ENCODE data around the gene HABP2. TPM values are rescaled to one million over a fixed set of nuclear protein-coding genes. Genes with fewer than 3 reads are reported as not detected.

The HABP2 gene
- total and polyA plus RNA-seq, 9 of the 15 experiments (the other 6 are each of a cell fraction or from before 2014, with no cell fraction given), result 0.09 TPM; not detected in 8

DNA sequence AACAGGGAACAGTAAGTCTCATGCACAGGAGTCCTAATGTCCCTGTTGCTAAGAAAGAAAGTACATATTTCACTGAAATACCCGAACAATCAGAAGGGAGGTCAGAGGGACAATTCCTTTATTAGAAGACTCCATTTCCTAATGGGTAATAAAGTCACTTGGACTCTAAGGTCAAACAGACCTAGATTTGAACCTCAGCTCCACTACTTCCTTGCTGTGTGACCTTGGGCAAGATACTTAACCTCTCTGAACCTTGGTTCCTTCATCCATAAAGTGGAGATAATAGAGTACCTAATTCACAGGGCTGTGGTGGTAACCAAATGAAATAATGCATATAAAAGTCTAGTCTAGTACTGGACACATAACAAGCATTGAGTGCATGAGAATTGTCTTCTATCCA lies 29.2 kb upstream of the HABP2 start:
- intact Hi-C loops (cut with micrococcal nuclease), result loop anchor here (5.0 kb wide), 1 partner anchor 71 kb away; no protein-coding TSS in a partner anchor
- no peak for DNase-seq (ENCODE audit: extremely low read depth in 1 of 4, low spot score in 3 of 4)

GRCh38 chr10:113524120-113524519 lies 28.7 kb upstream of the HABP2 start:
- ChIA-PET POLR2A (no interaction called here), CTCF (ENCODE audit: low intra/inter-chr PET ratio) (no interaction called here)
- BruUV-seq (replicated peaks), result no TSS peak
- intact Hi-C loops (cut with micrococcal nuclease), result loop anchor here (5.0 kb wide), 1 partner anchor 72 kb away; no protein-coding TSS in a partner anchor
- H3K36me3 ChIP-seq (ENCODE audit: control insufficient read depth, insufficient read depth, low read length), result no peaks in the 10 kb centered on the region
- peak; percentile 9 to 21 (median 18) for DNase-seq (ENCODE audit: extremely low read depth in 1 of 4, low spot score in 3 of 4)
- no peaks in the 10 kb centered on the region for H3K9me3 ChIP-seq (replicated peaks; ENCODE audit: control insufficient read depth, insufficient read depth, low read depth, low read length)
- H3K4me3 ChIP-seq, result no peak overlapping the region
- ATAC-seq, result peak; percentile 85
- no peaks in the 10 kb centered on the region for H3K4me1 ChIP-seq (replicated peaks in 1 of 2; ENCODE audit: control insufficient read depth in 2 of 2, insufficient read depth in 2 of 2, low read length in 2 of 2)
- H3K9me1 ChIP-seq (ENCODE audit: control insufficient read depth, insufficient read depth, low read length), result no peaks in the 10 kb centered on the region
- H3K79me2 ChIP-seq (ENCODE audit: control insufficient read depth, insufficient read depth, low read length), result no peaks in the 10 kb centered on the region
- no peak overlapping the region for H2AFZ ChIP-seq (ENCODE audit: low read depth, low read length)
- FAIRE-seq, result no peak
- no peak overlapping the region for H3K9ac ChIP-seq (ENCODE audit: insufficient read depth in 1 of 2, low read depth in 2 of 2, low read length in 2 of 2)
- H3K27ac ChIP-seq (ENCODE audit: extremely low read depth, low read depth, low read length), result no peak overlapping the region
- no peaks in the 10 kb centered on the region; a peak in 1 of 5 replicates for H3K27me3 ChIP-seq (ENCODE audit: control insufficient read depth in 2 of 2, insufficient read depth in 2 of 2, low read length in 2 of 2)
- in situ Hi-C loops (cut with MboI), result no loop called here
- no peak overlapping the region for H3K4me2 ChIP-seq (ENCODE audit: insufficient read depth, low read length)
- H4K20me1 ChIP-seq (replicated peaks; ENCODE audit: control insufficient read depth, insufficient read depth, low read length), result 0 out of 2 replicates have a peak, but pooled peaks cover 2% of the 10 kb centered on the region
- WGBS (ENCODE audit: insufficient coverage, low coverage, missing lambda C conversion rate), result 0% methylated on average over 3 of the region's 3 CpGs
- TF ChIP-seq REST (IDR thresholded peaks at IDR 0.05; ENCODE audit: borderline replicate concordance) (peak; percentile 40; the same call in 1 of the 2 replicates), REST (CRISPR knock-in tag; IDR thresholded peaks at IDR 0.05; ENCODE audit: low read depth) (no peak), RAD21 (CRISPR knock-in tag; conservative IDR thresholded peaks at IDR 0.05 in 1 of 2, IDR thresholded peaks at IDR 0.05 in 1 of 2) (peak in 1 of 2 experiments; percentile 40; a peak in 2 of 4 replicates), CBX5 (IDR thresholded peaks at IDR 0.05; ENCODE audit: borderline replicate concordance, low read depth) (no peak)

More for the DNA sequence above, 29.2 kb upstream of the HABP2 start:
- Histone ChIP-seq H3K4me2 (ENCODE audit: insufficient read depth, low read length) (no peak overlapping the region), H3K79me2 (ENCODE audit: control insufficient read depth, insufficient read depth, low read length) (no peaks in the 10 kb centered on the region), H4K20me1 (replicated peaks; ENCODE audit: control insufficient read depth, insufficient read depth, low read length) (0 out of 2 replicates have a peak, but pooled peaks cover 2% of the 10 kb centered on the region), H3K9ac (ENCODE audit: insufficient read depth in 1 of 2, low read depth in 2 of 2, low read length in 2 of 2) (no peak overlapping the region), H3K27ac (ENCODE audit: extremely low read depth, low read depth, low read length) (no peak overlapping the region), H3K4me1 (replicated peaks in 1 of 2; ENCODE audit: control insufficient read depth in 2 of 2, insufficient read depth in 2 of 2, low read length in 2 of 2) (no peaks in the 10 kb centered on the region), H2AFZ (ENCODE audit: low read depth, low read length) (no peak overlapping the region), H3K27me3 (ENCODE audit: control insufficient read depth in 2 of 2, insufficient read depth in 2 of 2, low read length in 2 of 2) (no peaks in the 10 kb centered on the region; a peak in 1 of 5 replicates), H3K9me1 (ENCODE audit: control insufficient read depth, insufficient read depth, low read length) (no peaks in the 10 kb centered on the region), H3K4me3 (no peak overlapping the region), H3K9me3 (replicated peaks; ENCODE audit: control insufficient read depth, insufficient read depth, low read depth, low read length) (no peaks in the 10 kb centered on the region), H3K36me3 (ENCODE audit: control insufficient read depth, insufficient read depth, low read length) (no peaks in the 10 kb centered on the region)
- 15% methylated on average over 1 of the region's 1 CpG for WGBS (ENCODE audit: insufficient coverage, low coverage, missing lambda C conversion rate)
- TF ChIP-seq TAF7 (tag; IDR thresholded peaks at IDR 0.05) (no peak), RBM25 (IDR thresholded peaks at IDR 0.05; ENCODE audit: low read depth, low read length, severe bottlenecking) (peak; percentile 81)
- ChIA-PET CTCF (ENCODE audit: low intra/inter-chr PET ratio) (no interaction called here), POLR2A (no interaction called here)
- FAIRE-seq (no peak), ATAC-seq (no peak)
- no TSS peak for BruUV-seq (replicated peaks)
- in situ Hi-C loops (cut with MboI), result no loop called here
